ENCODE data around the gene ZNF622.

DNA sequence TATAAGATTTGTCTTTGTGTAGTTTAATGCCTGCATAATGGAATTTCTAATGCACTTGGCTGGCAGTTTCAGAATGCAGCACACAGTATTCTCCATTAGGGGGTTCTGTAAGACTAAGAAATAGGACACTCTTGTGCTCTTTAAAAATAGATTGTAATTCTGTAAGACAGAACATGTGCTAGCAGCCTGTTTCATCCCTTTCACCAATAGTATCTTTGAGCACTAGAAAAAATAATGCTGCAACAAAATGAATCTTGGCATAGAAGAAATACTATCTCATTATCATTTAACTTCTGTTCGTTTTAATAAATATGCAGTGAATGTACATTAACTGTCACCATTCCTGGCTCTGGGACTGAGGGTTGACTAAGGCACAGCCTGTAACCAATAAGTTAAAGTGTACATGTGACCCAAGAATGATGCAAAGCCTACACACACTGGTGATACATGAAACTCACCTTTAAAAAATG, 23.8 kb upstream of the ZNF622 start:
- TF ChIP-seq, protein P1, sequence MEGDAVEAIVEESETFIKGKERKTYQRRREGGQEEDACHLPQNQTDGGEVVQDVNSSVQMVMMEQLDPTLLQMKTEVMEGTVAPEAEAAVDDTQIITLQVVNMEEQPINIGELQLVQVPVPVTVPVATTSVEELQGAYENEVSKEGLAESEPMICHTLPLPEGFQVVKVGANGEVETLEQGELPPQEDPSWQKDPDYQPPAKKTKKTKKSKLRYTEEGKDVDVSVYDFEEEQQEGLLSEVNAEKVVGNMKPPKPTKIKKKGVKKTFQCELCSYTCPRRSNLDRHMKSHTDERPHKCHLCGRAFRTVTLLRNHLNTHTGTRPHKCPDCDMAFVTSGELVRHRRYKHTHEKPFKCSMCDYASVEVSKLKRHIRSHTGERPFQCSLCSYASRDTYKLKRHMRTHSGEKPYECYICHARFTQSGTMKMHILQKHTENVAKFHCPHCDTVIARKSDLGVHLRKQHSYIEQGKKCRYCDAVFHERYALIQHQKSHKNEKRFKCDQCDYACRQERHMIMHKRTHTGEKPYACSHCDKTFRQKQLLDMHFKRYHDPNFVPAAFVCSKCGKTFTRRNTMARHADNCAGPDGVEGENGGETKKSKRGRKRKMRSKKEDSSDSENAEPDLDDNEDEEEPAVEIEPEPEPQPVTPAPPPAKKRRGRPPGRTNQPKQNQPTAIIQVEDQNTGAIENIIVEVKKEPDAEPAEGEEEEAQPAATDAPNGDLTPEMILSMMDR (IDR thresholded peaks at IDR 0.05; ENCODE audit: low read length) = peak; percentile 65
- no peak for TF ChIP-seq EZH2 (IDR thresholded peaks at IDR 0.05; ENCODE audit: borderline replicate concordance, low read length)
